Heart left ventricle (tissue), 16 donors: ENCODE data around the gene AKAP6. TPM values are rescaled to one million over a fixed set of nuclear protein-coding genes. Genes with fewer than 3 reads are reported as not detected.

Experiments used
- ATAC-seq, 4 donors: fragments of 200-7000 bp; cut with Tn5 transposase; one replicate each; pipeline ENCODE4 v1.9.1; 2020 to 2022; ENCODE audit warnings: moderate library complexity in 4 of 4, mild to moderate bottlenecking in 3 of 4, moderate number of reproducible peaks in 1 of 4
- DNase-seq, 5 donors: peaks; one replicate each; pipeline ENCODE4 v3.0.0-alpha.2; 2020
- H3K27ac ChIP-seq, 12 donors: fragments of 200-600 bp; sonication (generic) in 4 of 12; one replicate each; pipeline versions ENCODE4 v1.5.0 to v1.8.0; 2016 to 2022; ENCODE audit warnings: mild to moderate bottlenecking in 2 of 12
- H3K27me3 ChIP-seq, 9 donors: fragments of 200-600 bp; sonication (generic) in 2 of 9; one replicate each; pipeline versions ENCODE4 v1.5.1 to v1.8.0; 2016 to 2022; ENCODE audit warnings: mild to moderate bottlenecking in 3 of 9
- H3K36me3 ChIP-seq, 9 donors: fragments of 200-600 bp; sonication (generic) in 2 of 9; one replicate each; pipeline versions ENCODE4 v1.5.0 to v1.8.0; 2018 to 2022; ENCODE audit warnings: mild to moderate bottlenecking in 2 of 9
- H3K4me1 ChIP-seq, 12 donors: fragments of 200-600 bp; sonication (generic) in 4 of 12; one replicate each; pipeline versions ENCODE4 v1.5.0 to v1.8.0; 2016 to 2022; ENCODE audit warnings: mild to moderate bottlenecking in 3 of 12
- H3K4me3 ChIP-seq, 12 donors: fragments of 200-600 bp; sonication (generic) in 4 of 12; one replicate each; pipeline versions ENCODE4 v1.5.0 to v1.8.0; 2017 to 2022; ENCODE audit warnings: mild to moderate bottlenecking in 9 of 12, moderate library complexity in 4 of 12
- H3K9me3 ChIP-seq, 12 donors: fragments of 200-600 bp; sonication (generic) in 4 of 12; one replicate each; pipeline versions ENCODE4 v1.5.0 to v1.8.0; 2016 to 2022; ENCODE audit warnings: mild to moderate bottlenecking in 1 of 12
- POLR2A ChIP-seq, 2 donors: fragments of 450-650 bp; IDR thresholded peaks; one replicate each; pipeline ENCODE4 v1.6.1; 2017; ENCODE audit warnings: antibody characterized with exemption in 2 of 2, mild to moderate bottlenecking in 2 of 2, moderate library complexity in 2 of 2
- WGBS, 4 donors: extraction: QIAGEN DNeasy Blood & Tissue Kit in 2 of 4; methylation state at CpG; one replicate each; pipeline versions ENCODE4 v1.1.5 to v1.1.7; 2013 to 2018; 5-methylcytosine and 5-hydroxymethylcytosine counted together
- intact Hi-C, 10 donors: fragments of 100-400 bp; cut with DNase I; formaldehyde crosslinking; loops; one replicate each; pipeline versions ENCODE4 v1.11.1 to v1.14.2; 2022
- polyA plus RNA-seq, 2 donors: library from polyadenylated mRNA; stranded (reverse); fragments of 200-250 nt; gene quantifications; one replicate each; pipeline ENCODE4 v1.2.3, GENCODE V29; 2013
- total RNA-seq, 9 donors: library from RNA; depleted of rRNA in 2 of 9; stranded (reverse); fragments of >200 nt in 2 of 9; fragmentation: NEBNext Ultra II Directional in 3 of 9; extraction: Animal tissue kit (Norgen Biotek cat#: 25700) in 3 of 9; gene quantifications; one replicate each; pipeline versions ENCODE4 v1.1.0 to v1.2.4, GENCODE V29; 2016 to 2023
- TF ChIP-seq, protein P1 (sequence below), 12 donors: fragments of 200-600 bp; sonication (generic) in 4 of 12; IDR thresholded peaks; one replicate each; pipeline versions ENCODE4 v1.5.0 to v1.8.0; 2018 to 2022; ENCODE audit warnings: antibody characterized with exemption in 12 of 12, mild to moderate bottlenecking in 5 of 12
- donor health status: ischemic (EF 13 %, LVEDD 7.1; RV severe dilation, severe dysfunction).
- donor health status: healthy with polysubstance abuse.
- donor health status: DM: no; HTN: yes; CAD: no.
- donor health status: DM: no; HTN: no; CAD: no.
- donor health status: ischemic (EF 25% LVEDD 6.9; RV normal size, moderate dysfunction).
- donor health status: ischemic (EF 25% LVEDD 5.7; RV mildly dilated, moderate dysfunction).
- donor health status: healthy.
- donor health status: DM: yes; HTN: yes; CAD: no.
- donor health status: ischemic (EF 35%, LVEDD 5.7; RV mildly dilated, moderate dysfunction).
- donor health status: nonischemic (EF 11% LVEDD 7.7; RV severe dilation, severe dysfunction).
- donor health status: DM: yes; HTN: yes; CAD: no.
- donor health status: PGD.
- donor health status: ischemic (EF 29% LVEDD 5.4; RV normal size, mild dysfunction).
- donor health status: nonischemic (EF 23%, LVEDD 6.1; RV moderate dilation, normal function).

The AKAP6 gene
- total and polyA plus RNA-seq, 11 donors, result 20.4 to 303 (median 206) TPM

DNA sequence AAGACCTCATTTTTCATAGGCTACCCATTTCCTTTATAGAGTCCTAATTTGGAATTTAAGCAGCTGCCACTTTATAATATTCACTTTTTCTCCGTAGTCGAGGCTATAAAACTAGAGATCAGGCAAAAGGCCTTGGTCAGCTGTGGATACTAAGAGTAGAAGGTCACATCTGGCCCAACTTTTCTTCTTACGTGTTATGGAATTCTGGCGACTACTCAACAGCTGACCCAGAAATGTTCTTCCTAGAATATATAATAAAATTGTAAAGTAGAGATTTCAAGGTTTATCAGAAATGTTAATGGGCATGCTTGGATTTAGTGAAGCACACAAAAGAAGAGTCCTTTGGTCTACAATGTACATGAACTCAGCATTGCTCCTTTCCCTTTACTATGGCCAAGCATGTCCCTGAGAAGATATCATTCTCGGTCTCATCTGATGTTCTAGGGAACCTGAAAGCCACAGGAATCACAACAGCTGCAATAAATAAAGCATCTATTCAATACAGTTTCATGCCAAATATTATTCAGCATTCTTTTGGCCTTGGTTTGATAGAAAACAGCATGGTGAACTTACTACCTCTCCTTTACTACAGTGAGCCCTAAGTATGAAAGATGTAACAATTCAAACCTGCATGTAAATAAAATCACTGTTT is 348.2 kb downstream of the AKAP6 start:
- Histone ChIP-seq H3K4me3 (no peak overlapping the region), H3K9me3 (peaks cover 0 to 7% (median 0%) of the 10 kb centered on the region in 12 donors), H3K27me3 (no peaks in the 10 kb centered on the region), H3K4me1 (peaks cover 0 to 19% (median 0%) of the 10 kb centered on the region in 12 donors), H3K36me3 (peaks cover 0 to 27% (median 0%) of the 10 kb centered on the region in 9 donors), H3K27ac (no peak overlapping the region)
- DNase-seq (no peak), ATAC-seq (no peak)
- TF ChIP-seq POLR2A (IDR thresholded peaks at IDR 0.05), result no peak
- TF ChIP-seq, protein P1, sequence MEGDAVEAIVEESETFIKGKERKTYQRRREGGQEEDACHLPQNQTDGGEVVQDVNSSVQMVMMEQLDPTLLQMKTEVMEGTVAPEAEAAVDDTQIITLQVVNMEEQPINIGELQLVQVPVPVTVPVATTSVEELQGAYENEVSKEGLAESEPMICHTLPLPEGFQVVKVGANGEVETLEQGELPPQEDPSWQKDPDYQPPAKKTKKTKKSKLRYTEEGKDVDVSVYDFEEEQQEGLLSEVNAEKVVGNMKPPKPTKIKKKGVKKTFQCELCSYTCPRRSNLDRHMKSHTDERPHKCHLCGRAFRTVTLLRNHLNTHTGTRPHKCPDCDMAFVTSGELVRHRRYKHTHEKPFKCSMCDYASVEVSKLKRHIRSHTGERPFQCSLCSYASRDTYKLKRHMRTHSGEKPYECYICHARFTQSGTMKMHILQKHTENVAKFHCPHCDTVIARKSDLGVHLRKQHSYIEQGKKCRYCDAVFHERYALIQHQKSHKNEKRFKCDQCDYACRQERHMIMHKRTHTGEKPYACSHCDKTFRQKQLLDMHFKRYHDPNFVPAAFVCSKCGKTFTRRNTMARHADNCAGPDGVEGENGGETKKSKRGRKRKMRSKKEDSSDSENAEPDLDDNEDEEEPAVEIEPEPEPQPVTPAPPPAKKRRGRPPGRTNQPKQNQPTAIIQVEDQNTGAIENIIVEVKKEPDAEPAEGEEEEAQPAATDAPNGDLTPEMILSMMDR (IDR thresholded peaks at IDR 0.05), result no peak
- 79 to 84% (median 83%) methylated on average over 5 of the region's 5 CpGs for WGBS, 4 donors
- intact Hi-C loops, result no loop called here

DNA sequence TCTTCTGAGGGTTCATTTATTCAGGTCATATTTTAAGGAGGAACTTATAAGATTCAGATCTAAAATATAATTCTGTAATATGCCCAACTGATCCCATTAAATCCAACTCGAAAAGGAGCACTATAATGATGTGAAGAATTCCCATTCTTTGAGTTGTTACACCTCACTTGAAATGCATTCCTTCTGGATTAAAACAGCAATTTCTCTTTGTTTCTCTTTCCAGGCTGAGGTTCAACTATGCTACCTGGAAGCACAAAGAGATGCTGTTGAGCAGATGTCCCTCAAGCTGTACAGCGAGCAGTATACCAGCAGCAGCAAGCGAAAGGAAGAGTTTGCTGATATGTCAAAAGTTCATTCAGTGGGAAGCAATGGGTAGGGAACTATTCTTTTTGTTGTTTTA is 349.0 kb downstream of the AKAP6 start:
- TF ChIP-seq POLR2A (IDR thresholded peaks at IDR 0.05), result no peak
- TF ChIP-seq, protein P1 (IDR thresholded peaks at IDR 0.05), result no peak
- no peak for DNase-seq
- Histone ChIP-seq H3K4me1 (peaks cover 0 to 19% (median 0%) of the 10 kb centered on the region in 12 donors), H3K27me3 (no peaks in the 10 kb centered on the region), H3K36me3 (peaks cover 0 to 27% (median 0%) of the 10 kb centered on the region in 9 donors), H3K9me3 (no peaks in the 10 kb centered on the region), H3K27ac (no peak overlapping the region), H3K4me3 (no peak overlapping the region)
- intact Hi-C loops, result no loop called here
- 88 to 92% (median 90%) methylated on average over 3 of the region's 3 CpGs for WGBS, 4 donors
- ATAC-seq, result no peak

DNA sequence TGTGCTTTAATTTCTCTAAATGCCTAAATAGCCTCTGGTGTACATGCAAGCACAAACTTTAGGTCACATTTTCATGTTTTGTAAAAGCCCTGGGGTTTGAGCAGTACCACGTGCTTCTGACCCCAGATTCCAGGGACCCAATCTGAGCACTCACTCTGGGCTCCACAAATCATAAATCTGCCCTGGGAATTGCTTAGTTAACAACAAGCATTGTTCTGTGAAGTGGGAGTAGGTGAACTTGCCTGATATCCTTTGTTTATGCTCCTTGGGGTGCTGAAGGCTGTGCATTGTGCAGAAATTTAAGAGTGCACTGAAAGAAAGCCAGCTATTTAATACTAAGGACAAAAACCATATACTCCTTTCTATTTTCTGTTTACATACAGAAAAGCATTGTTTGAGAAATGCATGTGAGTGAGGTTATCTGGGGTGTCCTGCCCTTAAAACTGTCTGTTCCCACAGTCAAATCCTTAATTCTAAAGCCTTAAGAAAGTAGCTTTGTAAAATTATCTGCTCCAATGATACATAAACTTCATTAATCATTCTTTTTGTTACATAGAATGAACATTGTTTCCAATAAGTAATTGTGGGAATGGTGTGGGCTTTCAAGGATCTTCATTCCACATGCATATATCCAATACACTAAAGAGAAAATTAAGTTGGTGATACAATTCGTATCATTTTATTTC is 351.0 kb downstream of the AKAP6 start:
- peaks cover 0 to 27% (median 0%) of the 10 kb centered on the region in 9 donors for H3K36me3 ChIP-seq
- no peaks in the 10 kb centered on the region for H3K9me3 ChIP-seq
- ATAC-seq, result no peak
- H3K4me3 ChIP-seq, result no peak overlapping the region
- TF ChIP-seq, protein P1 (IDR thresholded peaks at IDR 0.05), result no peak
- TF ChIP-seq POLR2A (IDR thresholded peaks at IDR 0.05), result no peak
- DNase-seq, result no peak
- intact Hi-C loops, result no loop called here
- no peaks in the 10 kb centered on the region for H3K27me3 ChIP-seq
- H3K27ac ChIP-seq, result no peak overlapping the region
- WGBS, 4 donors, result 70 to 78% (median 73%) methylated on average over 2 of the region's 2 CpGs
- peaks cover 0 to 14% (median 0%) of the 10 kb centered on the region in 12 donors for H3K4me1 ChIP-seq

DNA sequence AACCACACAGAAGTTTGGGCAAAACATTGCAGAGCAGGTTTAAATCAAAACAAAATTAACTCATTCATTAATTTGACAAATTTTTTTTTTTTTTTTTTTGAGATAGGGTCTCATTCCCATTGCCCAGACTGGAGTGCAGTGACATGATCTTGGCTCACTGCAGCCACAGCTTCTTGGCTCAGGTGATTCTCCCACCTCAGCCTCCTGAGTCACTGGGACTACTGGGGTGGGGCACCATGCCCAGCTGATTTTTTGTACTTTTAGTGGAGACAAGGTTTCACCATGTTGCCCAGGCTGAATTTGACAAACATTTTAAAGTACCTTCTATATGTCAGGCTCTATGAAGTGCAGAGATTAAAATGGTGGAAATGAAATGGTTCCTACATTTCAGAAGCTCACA is 352.5 kb downstream of the AKAP6 start:
- ATAC-seq, result no peak
- H3K4me3 ChIP-seq, result no peak overlapping the region
- H3K4me1 ChIP-seq, result peaks cover 0 to 5% (median 0%) of the 10 kb centered on the region in 12 donors
- intact Hi-C loops, result no loop called here
- TF ChIP-seq, protein P1 (IDR thresholded peaks at IDR 0.05), result no peak
- no peak for TF ChIP-seq POLR2A (IDR thresholded peaks at IDR 0.05)
- no peak for DNase-seq
- H3K27me3 ChIP-seq, result no peaks in the 10 kb centered on the region
- no peaks in the 10 kb centered on the region for H3K9me3 ChIP-seq
- H3K27ac ChIP-seq, result no peak overlapping the region
- H3K36me3 ChIP-seq, result peaks cover 0 to 27% (median 0%) of the 10 kb centered on the region in 9 donors
